Loucy (cell line): ENCODE measurements around the gene SCYGR8.

ENCODE experiments used
- EZH2phosphoT487 ChIP-seq: fragments of 200-600 bp; IDR thresholded peaks from 2 replicates; pipeline ENCODE4 v1.6.1; 2018; ENCODE audit warnings: antibody characterized with exemption, mild to moderate bottlenecking, moderate library complexity, borderline replicate concordance
- TF ChIP-seq, protein P1 (sequence below): fragments of 200-600 bp; sonication (generic); conservative IDR thresholded peaks from 2 replicates; pipeline ENCODE4 v1.5.1; 2014; ENCODE audit warnings: mild to moderate bottlenecking, antibody characterized with exemption, low read length

- TF ChIP-seq, protein P1, sequence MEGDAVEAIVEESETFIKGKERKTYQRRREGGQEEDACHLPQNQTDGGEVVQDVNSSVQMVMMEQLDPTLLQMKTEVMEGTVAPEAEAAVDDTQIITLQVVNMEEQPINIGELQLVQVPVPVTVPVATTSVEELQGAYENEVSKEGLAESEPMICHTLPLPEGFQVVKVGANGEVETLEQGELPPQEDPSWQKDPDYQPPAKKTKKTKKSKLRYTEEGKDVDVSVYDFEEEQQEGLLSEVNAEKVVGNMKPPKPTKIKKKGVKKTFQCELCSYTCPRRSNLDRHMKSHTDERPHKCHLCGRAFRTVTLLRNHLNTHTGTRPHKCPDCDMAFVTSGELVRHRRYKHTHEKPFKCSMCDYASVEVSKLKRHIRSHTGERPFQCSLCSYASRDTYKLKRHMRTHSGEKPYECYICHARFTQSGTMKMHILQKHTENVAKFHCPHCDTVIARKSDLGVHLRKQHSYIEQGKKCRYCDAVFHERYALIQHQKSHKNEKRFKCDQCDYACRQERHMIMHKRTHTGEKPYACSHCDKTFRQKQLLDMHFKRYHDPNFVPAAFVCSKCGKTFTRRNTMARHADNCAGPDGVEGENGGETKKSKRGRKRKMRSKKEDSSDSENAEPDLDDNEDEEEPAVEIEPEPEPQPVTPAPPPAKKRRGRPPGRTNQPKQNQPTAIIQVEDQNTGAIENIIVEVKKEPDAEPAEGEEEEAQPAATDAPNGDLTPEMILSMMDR, result no peak
- no peak for TF ChIP-seq EZH2phosphoT487
Measured at GRCh38 chr2:227788561-227789018, 42.9 kb downstream of the SCYGR8 start.
